Limb (tissue), 2 donors: Measurements from ENCODE around the gene PF4V1.
A peak's percentile ranks its signal among the peaks of the same experiment; 100 is the strongest.
"Not testable (repeated sequence)": the region's sequence is repeated elsewhere in the genome, so short reads cannot be mapped to it uniquely, and the experiment has no call there.

ENCODE experiments used
- DNase-seq, 2 donors: peaks; one replicate each; pipeline ENCODE4 v3.0.0-alpha.2; 2016; ENCODE audit errors: extremely low spot score in 2 of 2

The PF4V1 gene

DNA sequence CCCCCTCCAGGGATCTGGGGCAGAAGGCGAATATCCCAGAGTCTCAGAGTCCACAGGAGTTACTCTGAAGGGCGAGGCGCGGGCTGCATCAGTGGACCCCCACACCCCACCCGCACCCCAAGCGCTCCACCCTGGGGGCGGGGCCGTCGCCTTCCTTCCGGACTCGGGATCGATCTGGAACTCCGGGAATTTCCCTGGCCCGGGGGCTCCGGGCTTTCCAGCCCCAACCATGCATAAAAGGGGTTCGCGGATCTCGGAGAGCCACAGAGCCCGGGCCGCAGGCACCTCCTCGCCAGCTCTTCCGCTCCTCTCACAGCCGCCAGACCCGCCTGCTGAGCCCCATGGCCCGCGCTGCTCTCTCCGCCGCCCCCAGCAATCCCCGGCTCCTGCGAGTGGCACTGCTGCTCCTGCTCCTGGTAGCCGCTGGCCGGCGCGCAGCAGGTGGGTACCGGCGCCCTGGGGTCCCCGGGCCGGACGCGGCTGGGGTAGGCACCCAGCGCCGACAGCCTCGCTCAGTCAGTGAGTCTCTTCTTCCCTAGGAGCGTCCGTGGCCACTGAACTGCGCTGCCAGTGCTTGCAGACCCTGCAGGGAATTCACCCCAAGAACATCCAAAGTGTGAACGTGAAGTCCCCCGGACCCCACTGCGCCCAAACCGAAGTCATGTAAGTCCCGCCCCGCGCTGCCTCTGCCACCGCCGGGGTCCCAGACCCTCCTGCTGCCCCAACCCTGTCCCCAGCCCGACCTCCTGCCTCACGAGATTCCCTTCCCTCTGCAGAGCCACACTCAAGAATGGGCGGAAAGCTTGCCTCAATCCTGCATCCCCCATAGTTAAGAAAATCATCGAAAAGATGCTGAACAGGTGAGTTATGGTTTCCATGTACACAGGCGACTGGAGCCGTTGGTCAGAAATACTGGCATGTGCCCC lies 16.3 kb downstream of the PF4V1 start, which contains the start of gene CXCL1:
CXCL1 (plus strand) TSS at position 264 of the 926 bp plus-strand sequence; CDS start at position 342, 78 bp downstream.
- peak in 1 of 2 donors; percentile 61 for DNase-seq

DNA sequence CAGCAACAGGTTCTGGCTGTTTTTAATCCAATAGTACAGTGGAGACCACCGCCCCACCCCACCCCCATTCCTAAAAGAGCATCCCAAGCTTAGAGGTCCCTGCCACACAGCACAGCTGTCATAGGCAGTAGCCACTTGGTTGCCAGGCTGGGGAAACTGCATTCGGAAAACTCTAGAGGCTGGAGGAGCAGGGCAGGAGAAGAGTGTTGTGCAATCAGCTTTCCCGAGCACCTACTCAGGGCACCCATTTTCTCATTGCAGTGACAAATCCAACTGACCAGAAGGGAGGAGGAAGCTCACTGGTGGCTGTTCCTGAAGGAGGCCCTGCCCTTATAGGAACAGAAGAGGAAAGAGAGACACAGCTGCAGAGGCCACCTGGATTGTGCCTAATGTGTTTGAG lies 17.2 kb downstream of the PF4V1 start:
- DNase-seq = no peak

DNA sequence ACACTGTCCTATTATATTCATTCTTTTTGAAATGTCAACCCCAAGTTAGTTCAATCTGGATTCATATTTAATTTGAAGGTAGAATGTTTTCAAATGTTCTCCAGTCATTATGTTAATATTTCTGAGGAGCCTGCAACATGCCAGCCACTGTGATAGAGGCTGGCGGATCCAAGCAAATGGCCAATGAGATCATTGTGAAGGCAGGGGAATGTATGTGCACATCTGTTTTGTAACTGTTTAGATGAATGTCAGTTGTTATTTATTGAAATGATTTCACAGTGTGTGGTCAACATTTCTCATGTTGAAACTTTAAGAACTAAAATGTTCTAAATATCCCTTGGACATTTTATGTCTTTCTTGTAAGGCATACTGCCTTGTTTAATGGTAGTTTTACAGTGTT lies 17.7 kb downstream of the PF4V1 start:
- no peak for DNase-seq

DNA sequence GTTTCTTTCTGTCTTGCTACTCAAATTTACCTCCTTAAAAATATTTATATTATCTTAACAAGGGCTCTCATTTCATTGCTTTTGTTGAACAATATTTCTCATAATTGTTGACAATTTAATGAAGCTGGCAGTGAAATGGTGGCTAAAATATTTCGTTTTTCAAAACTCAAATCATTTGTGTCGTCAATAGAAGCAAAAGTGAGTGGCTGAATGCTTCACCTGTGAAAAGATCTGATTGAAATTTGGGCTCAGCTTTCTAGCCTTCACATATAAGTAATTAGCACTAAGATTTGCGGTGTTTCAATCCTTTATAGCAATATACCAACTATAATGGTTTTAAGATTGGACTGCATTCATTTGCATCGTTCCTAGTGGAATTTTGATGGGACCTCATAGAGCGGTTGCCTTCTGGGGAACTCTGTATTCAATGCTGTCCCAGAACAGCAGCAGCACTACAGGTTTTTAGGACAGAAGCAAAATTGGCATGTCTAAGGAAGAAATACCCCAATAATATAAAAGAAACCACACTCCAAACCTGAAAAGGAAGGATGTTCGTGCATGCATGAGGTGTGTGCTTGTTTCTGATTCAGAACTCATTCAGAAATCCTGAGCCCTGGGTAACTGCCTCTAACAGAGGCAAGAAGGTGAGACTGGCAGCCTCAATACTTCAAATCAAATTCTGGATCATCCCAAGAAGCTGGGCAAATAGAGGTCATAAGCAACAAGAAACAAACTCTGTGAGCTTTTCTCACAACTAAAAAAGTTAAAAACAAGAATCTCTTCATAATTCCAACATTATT lies 18.6 kb downstream of the PF4V1 start:
- no peak for DNase-seq

DNA sequence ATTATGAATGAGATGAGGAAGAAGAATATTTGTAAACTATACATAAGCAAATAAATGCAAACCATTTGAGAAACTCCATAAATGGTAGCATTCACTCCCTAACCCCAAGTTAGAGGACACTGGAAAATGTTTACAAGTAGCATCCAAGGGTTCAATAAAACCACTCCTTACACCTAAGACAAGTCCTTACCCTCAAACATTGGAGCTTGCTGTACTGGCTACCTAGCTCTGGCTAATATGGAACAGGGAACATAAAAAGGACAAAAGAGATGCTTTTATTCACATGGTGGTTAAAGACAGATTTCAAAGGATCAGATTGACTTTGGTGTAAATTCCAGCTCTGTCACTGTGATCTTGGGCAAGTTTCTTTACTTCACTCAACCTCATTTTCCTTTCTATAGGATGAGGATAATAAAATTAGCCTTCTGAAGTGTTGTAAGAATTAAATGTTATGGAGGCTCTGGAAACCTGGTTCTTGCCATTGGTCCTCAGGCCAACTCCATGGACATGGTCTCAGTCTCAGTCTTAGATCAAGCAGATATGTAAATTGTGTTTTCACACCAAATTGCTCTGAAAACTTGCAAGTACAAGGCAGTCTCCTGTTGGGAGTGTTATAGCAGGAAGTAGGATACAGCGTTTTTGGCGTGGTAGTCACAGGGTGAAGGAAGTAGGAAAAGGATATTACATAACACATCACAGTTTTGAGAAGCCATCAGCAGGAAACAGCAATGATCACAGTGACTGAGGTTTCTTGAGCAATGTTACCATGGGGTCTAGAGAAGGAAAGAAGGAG lies 19.4 kb downstream of the PF4V1 start:
- no peak for DNase-seq

DNA sequence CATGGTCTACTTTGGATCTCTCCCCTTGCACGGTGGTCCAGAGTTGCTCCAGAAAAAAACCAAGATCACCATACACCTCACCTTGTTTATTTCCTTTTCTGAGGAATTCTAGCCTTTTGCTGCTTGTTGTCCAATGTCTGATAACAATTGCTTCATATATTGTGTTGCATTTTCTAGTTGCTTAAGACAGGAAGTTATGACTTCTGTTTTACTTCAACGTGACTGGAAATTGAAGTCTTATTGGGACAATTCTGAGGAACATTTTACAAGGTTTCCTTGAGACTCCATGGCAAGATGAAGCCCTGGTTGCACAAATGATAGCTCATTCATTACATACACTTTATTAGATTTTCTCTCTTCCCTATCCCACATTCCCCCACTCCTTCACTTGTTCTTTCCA lies 21.3 kb downstream of the PF4V1 start:
- no peak for DNase-seq

DNA sequence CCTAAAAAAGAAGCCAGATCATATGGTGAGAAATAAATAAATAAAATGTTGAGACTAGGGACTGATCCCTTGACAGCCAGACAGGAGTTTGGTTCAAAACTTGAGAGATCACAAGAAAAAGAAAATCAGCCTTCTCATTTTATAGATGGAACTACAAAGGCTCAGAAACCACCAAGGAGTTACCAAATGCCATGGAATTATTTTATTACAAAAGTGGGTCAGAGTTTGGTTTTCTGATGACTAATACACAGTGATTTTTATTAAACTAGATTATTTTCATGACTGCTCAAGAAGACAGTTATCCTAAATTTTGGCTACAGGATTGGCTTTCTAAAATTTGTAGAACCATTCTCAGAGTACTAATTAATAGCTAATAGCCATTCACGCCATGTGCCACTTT lies 22.3 kb downstream of the PF4V1 start:
- DNase-seq = no peak

DNA sequence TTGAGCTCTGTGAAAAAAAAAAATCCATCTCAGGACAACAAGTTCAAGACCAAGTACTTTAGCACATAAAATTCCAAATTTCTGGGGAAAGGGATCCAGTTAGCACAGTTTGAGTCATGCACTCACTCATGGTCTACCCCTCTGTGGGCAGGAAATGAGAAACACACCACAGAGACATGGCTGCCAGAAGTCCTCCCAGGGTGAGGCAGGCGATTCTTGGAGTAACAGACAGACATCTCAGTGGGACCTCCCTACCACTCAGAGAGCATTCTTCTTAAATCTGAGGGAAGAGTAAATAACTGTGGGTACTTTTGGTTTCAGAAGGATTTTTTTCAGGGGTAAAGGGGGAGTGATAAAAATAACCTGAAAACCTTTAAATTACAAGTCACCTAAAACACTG lies 30.2 kb downstream of the PF4V1 start:
- no peak for DNase-seq

DNA sequence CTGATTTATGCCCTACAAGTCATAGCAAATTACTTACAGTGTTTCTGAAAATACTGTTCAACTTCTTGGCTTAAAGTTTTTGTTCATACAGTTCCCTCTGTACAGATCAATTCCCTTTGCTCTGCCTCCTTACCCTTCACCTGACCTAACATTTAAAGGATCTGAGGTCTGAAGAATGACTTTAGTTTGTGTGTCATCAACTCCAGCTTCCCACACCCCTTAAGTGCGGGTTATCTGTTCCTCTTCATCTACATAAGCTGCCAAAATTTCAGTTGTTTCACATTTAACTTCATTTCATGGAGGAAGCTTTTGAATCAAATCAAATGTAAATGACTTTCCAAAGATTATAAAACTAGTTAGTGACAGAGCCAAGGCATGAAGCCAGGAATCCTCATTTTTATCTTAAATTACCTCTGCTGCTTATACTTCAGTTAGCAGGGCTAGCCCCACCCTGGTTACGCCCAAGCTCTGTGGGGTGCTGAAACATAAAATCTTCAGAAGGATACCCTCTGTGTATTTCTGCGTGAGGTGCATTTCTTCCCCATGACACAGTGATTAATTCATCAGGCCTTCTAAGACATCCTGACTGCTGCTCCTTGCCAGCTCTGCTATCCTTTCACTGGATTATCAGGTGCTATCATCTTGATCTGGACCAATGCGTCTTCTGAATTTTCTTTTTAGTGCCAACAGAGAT lies 32.6 kb downstream of the PF4V1 start:
- no peak for DNase-seq

DNA sequence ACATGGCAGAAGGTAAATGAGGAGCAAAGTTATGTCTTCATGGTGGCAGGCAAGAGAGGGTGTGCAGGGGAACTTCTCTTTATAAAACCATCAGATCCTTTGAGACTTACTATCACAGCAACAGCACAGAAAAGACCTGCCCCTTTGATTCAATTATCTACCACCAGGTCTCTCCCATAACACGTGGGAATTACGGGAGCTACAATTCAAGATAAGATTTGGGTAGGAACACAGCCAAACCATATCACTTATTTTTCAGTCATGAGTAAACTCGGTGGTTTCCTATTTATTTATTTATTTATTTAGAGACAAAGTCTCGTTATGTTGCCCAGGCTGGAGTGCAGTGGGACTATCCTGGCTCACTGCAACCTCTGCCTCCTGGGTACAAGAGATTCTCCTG lies 38.2 kb downstream of the PF4V1 start:
- no peak for DNase-seq

DNA sequence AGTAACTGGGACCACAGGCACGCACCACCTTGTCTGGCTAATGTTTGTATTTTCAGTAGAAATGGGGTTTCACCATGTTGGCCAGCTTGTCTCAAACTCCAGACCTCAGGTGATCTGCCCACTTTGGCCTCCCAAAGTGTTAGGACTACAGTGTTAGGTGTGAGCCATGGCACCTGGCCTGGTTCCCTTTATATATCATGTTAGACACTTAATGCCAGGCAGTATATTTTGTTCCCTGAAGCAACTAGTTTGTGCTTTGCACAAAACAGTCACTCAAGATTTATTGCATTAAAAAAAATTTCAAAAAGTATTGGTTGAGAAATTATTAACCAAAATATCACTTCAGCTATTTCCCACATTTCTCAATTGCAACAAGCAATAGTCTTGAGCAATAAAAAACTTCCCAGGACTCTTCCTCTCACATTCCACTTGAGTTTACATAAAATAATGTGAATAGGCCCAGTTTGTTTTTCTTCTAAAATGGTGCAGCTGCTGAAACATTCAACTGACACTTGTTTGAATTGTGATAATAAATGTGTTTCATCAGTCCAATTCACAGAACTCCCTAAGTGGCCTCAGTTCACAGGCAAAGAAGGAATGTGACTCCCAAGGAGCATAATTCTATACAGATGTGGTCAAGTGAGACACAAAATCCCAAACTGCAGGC lies 38.8 kb downstream of the PF4V1 start:
- no peak for DNase-seq

DNA sequence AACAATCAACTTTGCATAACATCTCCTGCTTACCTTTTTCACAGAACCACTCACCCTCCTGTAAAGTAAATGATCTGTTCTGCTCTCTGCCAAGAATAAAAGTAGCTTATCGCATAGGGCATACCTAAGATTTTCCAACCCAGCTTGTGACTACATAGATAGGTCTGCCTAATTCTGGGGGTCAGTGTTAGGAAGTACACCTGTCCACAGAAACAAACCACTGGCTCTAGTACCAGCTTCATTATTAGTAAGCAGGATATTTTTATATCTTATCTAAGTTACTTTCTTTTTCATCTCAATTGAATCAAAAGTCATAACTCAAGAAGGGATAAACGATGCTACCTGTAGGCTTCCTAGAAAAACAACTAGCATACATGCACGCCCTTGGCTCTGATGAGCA lies 39.9 kb downstream of the PF4V1 start:
- no peak for DNase-seq

DNA sequence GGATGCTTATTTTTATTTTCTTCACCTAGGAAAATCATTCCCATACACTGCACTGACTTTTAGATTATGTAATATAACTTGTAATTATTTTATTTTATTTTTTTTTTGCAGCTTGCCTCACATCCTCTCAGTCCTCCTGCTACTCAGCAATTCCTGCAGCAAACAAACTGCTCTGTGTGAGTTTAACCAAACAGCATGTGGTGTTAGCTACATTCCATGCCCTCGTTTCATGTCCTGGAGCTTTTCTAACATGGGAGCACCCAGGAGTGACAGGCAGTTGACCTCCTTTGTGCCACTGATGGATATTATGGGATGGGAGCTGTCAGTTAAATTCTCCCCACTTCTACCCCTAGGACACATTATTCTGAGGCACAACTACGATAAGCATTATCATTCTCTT lies 40.9 kb downstream of the PF4V1 start:
- DNase-seq = no peak

DNA sequence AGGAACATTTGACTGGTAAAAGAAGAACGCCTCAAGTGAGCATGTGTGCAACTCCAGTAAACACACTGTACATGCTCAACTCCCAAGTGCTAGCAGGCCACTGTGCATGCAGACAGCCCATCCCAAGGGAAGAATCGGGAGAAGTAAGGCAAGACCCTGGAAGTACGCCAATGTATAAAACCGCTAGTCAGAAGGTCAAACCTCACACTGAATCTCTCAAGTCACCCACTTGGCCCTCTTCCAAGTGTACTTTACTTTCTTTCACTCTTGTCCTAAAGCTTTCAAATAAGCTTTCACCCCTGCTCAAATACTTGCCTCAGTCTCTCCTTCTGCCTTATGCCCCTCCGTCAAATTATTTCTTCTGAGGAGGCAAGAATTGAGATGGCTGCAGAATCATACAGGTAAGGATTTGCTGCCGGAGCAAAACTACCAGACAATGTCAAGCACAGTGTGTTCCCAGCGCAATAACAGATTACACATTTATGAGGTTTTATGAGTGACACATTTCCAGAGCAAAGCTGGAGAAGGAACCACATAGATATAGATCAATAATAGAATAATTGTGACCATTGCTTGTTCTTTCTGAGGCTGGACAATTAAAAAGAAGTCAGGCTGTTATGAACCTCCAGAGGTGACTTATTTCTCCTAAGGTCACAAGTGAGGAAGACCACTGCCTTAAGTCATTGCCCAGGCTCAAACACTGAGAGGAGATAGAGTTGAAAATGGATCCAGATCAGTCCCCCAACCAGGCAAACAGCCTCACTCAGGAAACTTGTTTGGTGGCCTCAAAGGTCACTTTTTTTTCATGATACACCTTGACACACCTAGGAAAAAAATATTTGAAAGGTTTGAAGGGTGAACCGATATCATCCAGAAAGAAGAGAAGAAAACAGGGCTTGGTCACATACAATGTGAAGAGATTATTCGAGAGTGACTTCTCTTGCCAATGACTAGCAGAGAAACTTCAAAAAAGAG lies 42.4 kb downstream of the PF4V1 start:
- no peak for DNase-seq

DNA sequence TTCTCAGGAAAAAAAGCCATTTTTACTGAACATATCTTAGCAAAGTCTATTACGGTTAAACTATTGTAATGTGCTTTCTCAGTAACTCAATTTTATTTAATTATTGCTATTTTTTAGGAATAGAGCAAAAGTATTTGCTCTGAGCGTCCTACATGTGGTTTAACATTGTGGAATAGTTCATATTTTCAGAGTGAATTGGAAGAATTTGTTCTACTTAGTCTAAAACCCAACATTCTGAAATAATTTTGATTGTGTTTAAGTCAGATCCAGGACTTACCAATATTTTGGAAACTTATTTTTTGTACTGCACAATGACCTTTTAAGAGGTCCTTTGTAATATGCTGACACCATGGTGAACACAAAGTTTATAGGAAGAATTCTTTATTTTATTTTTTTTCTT lies 43.3 kb downstream of the PF4V1 start:
- DNase-seq = no peak

DNA sequence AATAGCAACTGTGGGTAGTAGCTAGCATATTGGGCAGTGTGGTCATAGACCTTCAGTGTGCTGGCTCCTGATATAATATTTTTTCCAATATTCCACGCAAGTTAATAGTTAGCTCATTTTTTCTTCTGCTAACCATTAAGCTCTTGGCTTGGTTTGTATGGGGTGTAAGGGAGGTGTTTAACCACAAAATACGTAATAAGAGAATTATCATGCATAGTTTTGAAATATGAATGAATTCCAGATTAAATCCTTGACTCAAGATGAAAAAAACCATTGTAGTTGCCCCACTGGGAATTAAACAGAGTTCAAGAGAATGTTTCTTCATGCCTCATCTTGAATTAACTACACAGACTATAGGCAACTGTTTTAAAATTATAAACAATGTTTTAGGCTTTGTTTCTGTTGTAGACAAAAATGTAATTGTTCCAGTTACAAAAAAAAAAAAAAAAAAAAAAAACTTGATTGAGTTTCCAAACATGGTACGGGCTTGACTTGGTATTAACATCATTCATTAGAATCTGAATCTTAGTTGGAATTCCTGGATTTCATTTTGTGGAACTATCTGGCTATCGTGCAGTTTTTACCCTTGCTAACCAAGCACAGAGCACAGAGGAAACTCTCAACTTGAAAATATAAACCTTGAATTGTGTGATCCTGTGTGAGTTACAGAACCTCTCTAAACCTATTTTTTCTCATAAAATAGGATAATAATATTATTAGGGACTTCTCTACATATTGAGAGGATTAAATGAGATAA lies 44.5 kb downstream of the PF4V1 start:
- DNase-seq = peak in 1 of 2 donors; percentile 7

DNA sequence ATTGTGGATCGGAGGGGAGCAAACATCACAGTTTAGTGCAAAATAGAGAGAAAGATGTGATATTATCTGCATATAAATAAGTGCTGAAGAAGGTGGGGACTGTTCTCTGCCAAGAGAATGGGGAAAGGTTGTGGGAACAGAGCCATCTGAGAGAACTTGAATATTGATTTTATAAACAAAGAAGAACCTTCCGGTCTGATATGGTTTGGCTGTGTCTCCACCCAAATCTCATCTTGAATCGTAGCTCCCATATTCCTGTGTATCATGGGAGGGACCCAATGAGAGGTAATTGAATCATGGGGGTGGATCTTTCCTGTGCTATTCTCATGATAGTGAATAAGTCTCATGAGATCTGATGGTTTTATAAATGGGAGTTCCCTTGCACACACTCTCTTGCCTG lies 46.2 kb downstream of the PF4V1 start:
- not testable (repeated sequence) for DNase-seq

DNA sequence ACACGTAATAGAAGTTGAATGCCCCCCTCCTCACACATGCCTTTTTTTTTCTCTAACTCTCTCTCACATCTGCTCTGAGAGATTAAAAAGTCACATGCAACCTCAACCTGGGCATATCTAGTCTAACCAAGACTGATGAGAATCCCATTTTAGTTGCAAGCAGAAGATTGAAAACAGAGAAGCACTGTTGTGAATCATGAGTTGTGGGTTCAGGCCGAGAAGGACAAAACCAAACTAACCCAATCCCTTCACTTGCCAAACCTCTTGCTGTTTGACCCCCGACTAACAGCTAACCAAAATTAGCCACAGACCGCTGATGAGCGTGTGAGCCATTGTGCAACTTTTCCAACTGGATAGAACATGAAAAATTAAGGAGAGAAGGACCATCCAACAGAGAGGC lies 47.9 kb downstream of the PF4V1 start:
- no peak for DNase-seq
